Measurements from ENCODE around the gene DPP6. TPM values are rescaled to one million over a fixed set of nuclear protein-coding genes. Genes with fewer than 3 reads are reported as not detected.

DPP6 gene
- total RNA-seq, 2 donors from 2014 or later, result not detected

DNA sequence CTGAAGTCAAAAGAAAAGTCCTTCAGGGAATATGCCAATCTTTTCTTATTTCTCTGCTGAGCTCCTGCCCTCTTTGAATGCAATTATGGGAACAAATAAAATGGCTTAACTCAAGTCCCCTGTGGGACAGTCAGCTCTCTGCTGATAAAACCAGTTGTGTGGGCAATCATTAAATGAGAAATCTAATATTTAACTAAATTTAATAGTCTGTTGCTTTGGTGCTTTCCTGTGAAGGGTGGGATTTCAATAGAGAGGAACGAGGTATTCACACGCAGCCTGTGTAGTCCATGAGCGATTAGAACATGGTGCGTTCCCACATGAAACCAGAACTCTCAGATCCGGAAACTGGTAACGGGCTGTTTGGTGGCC, 812.3 kb downstream of the DPP6 start:
- no peak overlapping the region for H3K27ac Mint-ChIP-seq
- H3K36me3 Mint-ChIP-seq (ENCODE audit: insufficient read depth in 2 of 2), result no peaks in the 10 kb centered on the region
- DNase-seq, result no peak
- no peak overlapping the region for H3K4me3 Mint-ChIP-seq
- peaks cover 24% of the 10 kb centered on the region for H3K27me3 Mint-ChIP-seq (ENCODE audit: low read depth)
- no peak for ATAC-seq (replicated peaks in 1 of 2)
- H3K4me1 Mint-ChIP-seq (ENCODE audit: low read depth), result peaks cover 9% of the 10 kb centered on the region
- no peaks in the 10 kb centered on the region for H3K9me3 Mint-ChIP-seq

DNA sequence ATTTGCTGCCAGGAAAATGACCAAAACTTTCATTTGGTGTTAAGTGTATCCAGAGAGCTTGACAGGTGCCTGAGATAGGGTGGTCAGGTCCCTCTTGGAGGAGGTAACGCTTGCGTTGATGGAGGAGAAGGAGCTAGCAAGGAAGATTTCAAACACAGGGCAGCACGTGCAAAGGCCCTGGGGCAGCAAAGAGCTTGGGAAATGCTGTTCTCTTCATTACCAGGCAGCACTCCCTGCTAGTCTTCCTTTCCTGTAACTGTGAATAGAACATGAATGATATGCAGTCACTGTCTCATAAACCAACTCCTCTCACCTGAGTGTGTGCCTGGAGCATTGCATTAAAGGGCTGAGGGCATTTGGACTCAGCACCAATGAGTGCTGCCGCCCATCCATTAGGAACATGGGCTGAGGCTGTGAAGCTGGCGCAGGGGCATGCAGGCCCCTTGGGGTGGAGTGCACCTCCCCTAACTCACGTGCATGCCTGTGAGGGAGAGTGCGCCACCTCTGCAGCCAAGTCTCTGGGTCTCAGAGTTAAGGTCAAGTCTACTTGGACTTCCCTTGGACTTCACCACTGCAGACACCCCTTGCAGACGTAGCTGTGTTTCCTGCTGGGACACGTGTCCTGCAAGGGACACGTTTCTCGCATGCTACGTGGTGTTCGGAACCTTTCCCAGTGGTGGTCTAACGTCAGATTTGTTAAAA, 813.9 kb downstream of the DPP6 start:
- Mint-ChIP-seq H3K4me3 (no peak overlapping the region), H3K9me3 (no peaks in the 10 kb centered on the region), H3K27ac (no peak overlapping the region), H3K4me1 (ENCODE audit: low read depth) (peaks cover 9% of the 10 kb centered on the region), H3K27me3 (ENCODE audit: low read depth) (peaks cover 24% of the 10 kb centered on the region), H3K36me3 (ENCODE audit: insufficient read depth in 2 of 2) (no peaks in the 10 kb centered on the region)
- DNase-seq (no peak), ATAC-seq (replicated peaks in 1 of 2) (no peak)

DNA sequence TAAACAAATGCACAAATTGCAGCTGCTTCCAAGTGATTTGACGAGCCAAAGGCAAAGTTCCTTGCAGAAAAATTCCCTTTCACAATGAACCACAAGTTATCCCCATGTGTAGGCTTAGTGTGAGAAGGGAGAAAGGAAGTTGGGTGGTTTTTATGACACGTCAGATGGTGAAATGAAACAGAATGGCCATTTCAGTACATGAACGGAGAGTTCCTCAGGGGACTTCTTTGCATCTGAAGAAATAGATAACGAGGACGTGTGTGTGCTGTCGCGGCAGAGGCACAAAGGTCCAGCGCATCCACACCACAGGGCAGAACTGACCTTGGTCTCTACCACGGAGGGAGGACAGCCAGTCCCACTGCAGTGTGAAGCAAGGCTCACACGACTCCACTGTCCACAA, 814.9 kb downstream of the DPP6 start:
- Mint-ChIP-seq H3K36me3 (ENCODE audit: insufficient read depth in 2 of 2) (no peaks in the 10 kb centered on the region), H3K4me3 (no peak overlapping the region)
- no peak for ATAC-seq (replicated peaks in 1 of 2)

DNA sequence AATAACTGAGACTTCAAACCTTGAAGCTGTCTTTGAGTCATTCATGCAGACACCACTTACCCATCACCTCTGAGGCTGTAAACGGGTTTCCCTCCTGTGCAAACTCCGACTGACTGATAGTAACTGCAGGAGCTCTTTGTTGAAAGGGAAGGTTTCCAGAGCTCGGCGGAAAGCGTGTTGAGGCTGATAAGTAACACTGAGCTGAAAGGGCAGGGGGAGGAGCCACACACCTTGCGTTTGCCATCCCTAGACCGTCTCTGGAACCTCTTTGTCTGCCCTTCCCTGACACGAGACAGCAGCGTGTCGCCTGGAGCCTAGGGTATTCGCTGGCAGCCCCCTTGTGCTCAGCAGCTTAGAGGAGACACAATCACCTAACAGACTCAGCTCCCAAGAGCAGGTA, 816.7 kb downstream of the DPP6 start:
- peak in 1 of 2 donors; percentile 26 for ATAC-seq (replicated peaks in 1 of 2)
- Mint-ChIP-seq H3K27me3 (ENCODE audit: low read depth) (peaks cover 24% of the 10 kb centered on the region), H3K4me3 (no peak overlapping the region), H3K9me3 (peaks cover 0 to 2% of the 10 kb centered on the region in 2 donors), H3K4me1 (ENCODE audit: low read depth) (peaks cover 9% of the 10 kb centered on the region), H3K36me3 (ENCODE audit: insufficient read depth in 2 of 2) (no peaks in the 10 kb centered on the region), H3K27ac (no peak overlapping the region)
- DNase-seq, result no peak

More for the DNA sequence above, 814.9 kb downstream of the DPP6 start:
- H3K27ac Mint-ChIP-seq, result no peak overlapping the region
- no peak for DNase-seq
- peaks cover 24% of the 10 kb centered on the region for H3K27me3 Mint-ChIP-seq (ENCODE audit: low read depth)
- H3K9me3 Mint-ChIP-seq, result no peaks in the 10 kb centered on the region
- peaks cover 9% of the 10 kb centered on the region for H3K4me1 Mint-ChIP-seq (ENCODE audit: low read depth)

DNA sequence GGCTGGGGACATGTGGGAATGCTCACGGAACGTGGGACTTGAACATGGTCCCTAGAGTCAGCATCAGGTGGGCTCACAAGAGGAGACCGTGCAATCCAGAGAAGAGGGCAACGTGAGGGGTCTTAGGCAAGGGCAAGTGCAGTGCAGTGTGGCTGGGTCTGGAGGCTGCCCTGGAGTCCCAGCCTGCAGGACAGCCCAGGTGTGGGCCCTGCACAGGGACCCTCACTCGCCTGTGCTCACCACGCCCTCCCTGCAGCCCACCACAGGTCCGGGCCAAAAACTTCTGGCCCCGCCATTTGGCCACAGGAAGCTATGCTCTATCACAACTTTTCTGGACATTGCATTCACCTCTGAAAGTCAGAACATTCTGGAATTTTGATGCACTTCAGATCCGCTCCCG, 817.2 kb downstream of the DPP6 start:
- peaks cover 24% of the 10 kb centered on the region for H3K27me3 Mint-ChIP-seq (ENCODE audit: low read depth)
- H3K36me3 Mint-ChIP-seq (ENCODE audit: insufficient read depth in 2 of 2), result no peaks in the 10 kb centered on the region
- DNase-seq (no peak), ATAC-seq (replicated peaks in 1 of 2) (no peak)
- H3K9me3 Mint-ChIP-seq, result peaks cover 0 to 2% of the 10 kb centered on the region in 2 donors
- no peak overlapping the region for H3K4me3 Mint-ChIP-seq
- H3K4me1 Mint-ChIP-seq (ENCODE audit: low read depth), result peaks cover 9% of the 10 kb centered on the region
- no peak overlapping the region for H3K27ac Mint-ChIP-seq

DNA sequence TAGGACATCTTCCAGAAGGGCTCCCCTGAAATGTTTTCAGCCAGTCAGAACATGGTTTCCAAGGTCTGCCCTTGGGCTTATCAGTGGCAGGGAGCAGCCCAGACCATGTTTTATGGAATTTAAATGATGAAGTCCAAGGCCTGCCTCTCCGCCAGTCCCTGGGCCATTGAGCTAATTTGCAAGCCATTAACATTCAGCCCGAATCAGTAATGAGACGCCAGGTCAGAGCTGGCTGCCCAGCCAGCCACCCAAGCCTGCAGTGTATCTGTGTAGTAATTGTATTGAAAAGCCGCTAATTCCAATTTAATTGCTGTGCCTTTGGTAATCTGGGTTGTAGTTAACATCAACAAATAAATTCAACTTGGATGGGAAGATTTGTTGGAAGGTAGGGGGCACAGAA, 819.3 kb downstream of the DPP6 start:
- Mint-ChIP-seq H3K36me3 (ENCODE audit: insufficient read depth in 2 of 2) (no peaks in the 10 kb centered on the region), H3K4me1 (ENCODE audit: low read depth) (peaks cover 9% of the 10 kb centered on the region), H3K27me3 (ENCODE audit: low read depth) (peaks cover 24% of the 10 kb centered on the region), H3K9me3 (peaks cover 0 to 2% of the 10 kb centered on the region in 2 donors), H3K27ac (no peak overlapping the region), H3K4me3 (no peak overlapping the region)
- no peak for DNase-seq
- no peak for ATAC-seq (replicated peaks in 1 of 2)

DNA sequence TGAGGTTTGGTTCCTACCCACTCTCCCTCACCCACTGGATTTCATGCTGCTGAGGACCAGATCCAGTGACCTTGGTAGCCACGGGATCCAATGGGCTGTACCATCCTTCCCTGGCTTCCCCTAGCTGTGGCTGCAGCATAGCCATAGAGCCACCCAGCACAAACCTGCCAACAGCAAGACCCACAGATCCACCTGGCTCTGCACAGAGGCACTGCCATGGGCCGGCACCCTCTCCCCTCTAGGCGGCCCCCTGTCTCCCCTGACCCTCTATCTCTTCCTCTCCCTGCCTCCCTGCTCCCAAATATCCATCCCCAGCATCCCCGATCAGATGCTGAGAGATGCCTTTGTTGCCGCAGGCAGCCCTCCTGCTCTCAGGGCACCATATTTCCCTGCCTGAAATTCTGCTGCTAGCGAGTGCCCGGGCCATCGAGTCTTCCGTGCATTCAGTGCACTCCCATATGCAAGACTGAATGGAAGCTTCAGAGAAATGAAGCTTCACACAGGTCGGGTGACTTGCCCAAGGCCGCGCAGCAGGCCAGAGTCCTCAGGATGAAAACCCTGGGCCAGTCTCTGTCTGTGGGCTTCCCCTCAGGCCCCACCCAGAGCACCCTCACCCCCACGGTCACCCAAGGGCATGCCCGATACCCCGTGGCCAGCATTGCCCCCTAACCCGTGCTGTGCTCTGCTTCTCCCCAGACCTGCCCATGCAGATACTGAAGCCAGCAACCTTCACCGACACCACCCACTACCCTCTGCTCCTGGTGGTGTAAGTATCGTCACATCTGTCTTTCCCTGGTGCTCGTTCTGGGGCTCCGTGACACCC, 819.9 kb downstream of the DPP6 start:
- Mint-ChIP-seq H3K36me3 (ENCODE audit: insufficient read depth in 2 of 2) (no peaks in the 10 kb centered on the region), H3K4me1 (ENCODE audit: low read depth) (peaks cover 7% of the 10 kb centered on the region), H3K27ac (no peak overlapping the region), H3K4me3 (no peak overlapping the region), H3K27me3 (ENCODE audit: low read depth) (peaks cover 19% of the 10 kb centered on the region), H3K9me3 (peaks cover 0 to 2% of the 10 kb centered on the region in 2 donors)
- DNase-seq (no peak), ATAC-seq (replicated peaks in 1 of 2) (no peak)

DNA sequence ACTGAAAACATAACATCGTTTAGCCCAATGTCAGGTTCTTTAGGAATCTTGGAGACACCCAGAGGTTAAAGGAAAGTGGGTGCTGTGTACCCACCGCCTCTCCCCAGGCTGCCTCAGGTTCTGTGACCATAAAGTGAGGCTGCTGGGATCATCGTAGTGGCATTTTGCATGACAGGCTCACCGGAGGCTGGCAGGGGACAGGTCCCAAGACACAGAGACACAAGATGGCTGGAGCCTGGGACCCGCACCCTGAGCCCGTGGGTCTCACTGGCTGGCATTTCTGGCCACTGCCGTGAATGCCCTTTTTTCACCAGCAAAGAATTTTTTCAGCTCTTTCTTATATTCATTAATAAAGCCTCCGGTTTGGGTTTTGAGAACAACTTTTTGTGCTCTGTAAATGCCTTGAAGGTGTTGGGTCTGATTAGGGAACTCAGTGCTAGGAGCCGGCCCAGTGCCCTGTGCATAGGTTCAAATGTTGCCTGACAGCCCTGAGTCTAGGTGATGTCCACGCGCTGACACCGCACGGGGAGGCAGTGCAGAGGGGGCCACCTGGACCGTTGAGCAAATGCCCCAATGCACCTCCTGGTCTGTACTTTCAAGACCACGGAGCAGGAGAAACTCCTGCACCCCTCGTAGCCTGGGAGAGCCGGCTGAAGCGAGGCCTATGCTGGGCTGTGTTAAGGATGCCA, 820.8 kb downstream of the DPP6 start:
- Mint-ChIP-seq H3K4me1 (ENCODE audit: low read depth) (peaks cover 5% of the 10 kb centered on the region), H3K4me3 (no peak overlapping the region), H3K27ac (no peak overlapping the region), H3K27me3 (ENCODE audit: low read depth) (peaks cover 15% of the 10 kb centered on the region), H3K36me3 (ENCODE audit: insufficient read depth in 2 of 2) (no peaks in the 10 kb centered on the region), H3K9me3 (peaks cover 0 to 2% of the 10 kb centered on the region in 2 donors)
- DNase-seq, result no peak
- no peak for ATAC-seq (replicated peaks in 1 of 2)

DNA sequence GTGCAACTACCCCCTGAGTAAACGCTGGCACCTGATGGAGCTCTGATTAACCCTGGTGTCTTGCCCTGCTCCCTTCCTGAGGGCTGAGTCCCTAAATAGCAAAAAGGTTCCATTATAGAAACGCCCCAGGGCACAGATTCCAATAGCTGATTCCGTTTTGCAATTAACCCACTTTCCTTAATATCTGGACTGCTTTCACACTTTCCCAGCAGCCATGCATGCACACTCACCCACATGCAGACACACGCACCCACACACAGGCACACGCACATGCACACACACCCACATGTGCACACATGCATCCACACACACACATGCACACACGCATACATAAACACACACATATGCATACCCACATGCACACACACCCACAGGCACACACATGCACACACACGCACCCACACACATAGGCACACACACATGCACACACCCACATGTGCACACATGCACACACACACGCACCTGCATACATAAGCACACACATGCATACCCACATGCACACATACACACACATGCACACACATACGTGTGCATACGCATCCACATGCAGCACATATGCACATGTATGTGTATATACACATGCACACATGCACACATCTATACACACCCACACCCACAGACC, 821.4 kb downstream of the DPP6 start:
- H3K36me3 Mint-ChIP-seq (ENCODE audit: insufficient read depth in 2 of 2), result no peaks in the 10 kb centered on the region
- no peak overlapping the region for H3K27ac Mint-ChIP-seq
- no peak for ATAC-seq (replicated peaks in 1 of 2)

DNA sequence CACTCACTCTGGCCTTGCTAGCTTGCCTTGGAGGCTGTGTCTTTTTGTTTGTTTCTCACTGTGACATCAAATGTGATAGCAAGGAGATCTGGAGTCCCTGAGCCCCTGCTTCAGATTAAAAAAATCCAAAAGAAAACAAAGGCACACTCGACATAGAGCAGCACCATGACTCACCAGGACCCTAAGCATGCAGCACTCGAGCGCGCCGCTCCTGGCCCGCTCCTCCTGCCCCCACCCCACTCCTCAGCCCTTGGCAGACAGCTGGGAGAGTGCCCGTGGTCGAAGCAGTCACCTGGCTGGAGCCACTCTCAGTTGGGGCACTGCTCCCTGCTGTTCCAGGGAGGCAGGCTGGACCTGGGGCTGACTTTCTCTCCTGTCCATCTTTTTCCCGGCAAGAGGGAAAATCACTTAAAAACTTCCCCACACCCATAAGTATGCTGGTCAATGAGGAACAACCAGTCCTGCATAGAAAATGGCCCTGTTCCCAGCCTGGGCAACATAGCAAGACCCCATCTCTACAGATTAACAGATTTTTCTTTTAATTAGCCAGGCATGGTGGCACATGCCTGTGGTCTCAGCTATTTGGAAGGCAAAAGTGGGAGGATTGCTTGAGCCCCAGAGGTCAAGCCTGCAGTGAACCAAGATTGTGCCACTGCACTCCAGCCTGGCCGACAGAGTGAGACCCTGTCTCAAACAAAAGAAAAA, 822.4 kb downstream of the DPP6 start:
- Mint-ChIP-seq H3K27ac (no peak overlapping the region), H3K9me3 (peaks cover 0 to 2% of the 10 kb centered on the region in 2 donors), H3K4me3 (no peak overlapping the region), H3K27me3 (ENCODE audit: low read depth) (no peaks in the 10 kb centered on the region), H3K4me1 (ENCODE audit: low read depth) (no peaks in the 10 kb centered on the region), H3K36me3 (ENCODE audit: insufficient read depth in 2 of 2) (no peaks in the 10 kb centered on the region)
- DNase-seq, result no peak
- ATAC-seq (replicated peaks in 1 of 2), result no peak

More for the DNA sequence above, 821.4 kb downstream of the DPP6 start:
- Mint-ChIP-seq H3K4me1 (ENCODE audit: low read depth) (peaks cover 5% of the 10 kb centered on the region), H3K27me3 (ENCODE audit: low read depth) (peaks cover 9% of the 10 kb centered on the region), H3K4me3 (no peak overlapping the region), H3K9me3 (peaks cover 0 to 2% of the 10 kb centered on the region in 2 donors)
- DNase-seq, result no peak

DNA sequence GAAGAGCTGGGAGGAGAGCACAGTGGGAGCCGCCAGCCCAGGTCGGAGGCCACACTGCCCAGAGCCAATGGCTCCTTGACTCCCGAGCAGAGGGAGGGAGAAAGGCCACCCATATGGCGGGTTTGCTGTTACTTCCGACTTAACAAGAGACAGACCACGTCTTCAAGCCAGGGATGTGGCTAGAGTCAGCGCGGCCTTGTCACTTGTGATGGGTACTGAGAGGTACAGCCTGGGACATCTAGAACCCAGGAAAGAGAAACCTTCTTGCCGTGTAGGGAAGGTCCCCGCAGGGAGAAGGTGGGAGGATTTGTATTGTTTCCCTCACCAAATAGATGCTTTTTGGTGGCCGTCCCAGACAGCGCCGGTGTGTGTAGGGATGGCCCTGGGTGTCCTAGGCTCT, 823.1 kb downstream of the DPP6 start:
- H3K4me1 Mint-ChIP-seq (ENCODE audit: low read depth), result no peaks in the 10 kb centered on the region
- DNase-seq, result no peak
- peaks cover 0 to 2% of the 10 kb centered on the region in 2 donors for H3K9me3 Mint-ChIP-seq
- H3K27ac Mint-ChIP-seq, result no peak overlapping the region
- H3K36me3 Mint-ChIP-seq (ENCODE audit: insufficient read depth in 2 of 2), result no peaks in the 10 kb centered on the region
- no peak for ATAC-seq (replicated peaks in 1 of 2)
- no peak overlapping the region for H3K4me3 Mint-ChIP-seq
- no peaks in the 10 kb centered on the region for H3K27me3 Mint-ChIP-seq (ENCODE audit: low read depth)

DNA sequence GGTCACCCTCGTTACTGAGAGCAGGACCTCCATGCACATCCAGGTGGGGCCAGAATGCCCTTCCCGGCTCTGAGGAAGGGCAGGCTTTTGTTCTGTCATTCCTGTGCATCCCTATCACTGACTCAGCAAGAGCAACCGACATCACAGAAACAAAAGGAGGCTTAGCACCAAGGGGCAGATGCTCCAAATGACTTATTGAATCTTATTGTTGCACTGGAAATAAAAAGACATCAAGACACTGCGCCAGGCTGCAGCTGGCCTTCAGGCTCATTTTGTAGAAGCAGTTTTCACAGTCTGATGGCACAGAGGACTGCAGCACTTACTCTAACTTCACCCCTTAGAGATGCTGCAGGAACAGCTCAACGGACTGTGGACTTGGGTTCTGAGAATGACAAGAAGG, 824.3 kb downstream of the DPP6 start:
- ATAC-seq (replicated peaks in 1 of 2), result no peak
- Mint-ChIP-seq H3K4me3 (no peak overlapping the region), H3K9me3 (peaks cover 0 to 2% of the 10 kb centered on the region in 2 donors), H3K36me3 (ENCODE audit: insufficient read depth in 2 of 2) (no peaks in the 10 kb centered on the region), H3K27ac (no peak overlapping the region), H3K4me1 (ENCODE audit: low read depth) (no peaks in the 10 kb centered on the region), H3K27me3 (ENCODE audit: low read depth) (no peaks in the 10 kb centered on the region)
- no peak for DNase-seq
